Stomach smooth muscle (tissue), 2 donors: ENCODE data around the gene CANX.
"Not testable (repeated sequence)": the region's sequence is repeated elsewhere in the genome, so short reads cannot be mapped to it uniquely, and the experiment has no call there.

Source experiments
- H3K27ac ChIP-seq: one replicate; pipeline ENCODE4 v1.7.0; 2013; ENCODE audit warnings: mild to moderate bottlenecking, low read length, inconsistent platforms
- H3K27me3 ChIP-seq, 2 donors: one replicate each; pipeline ENCODE4 v1.7.0; 2013; ENCODE audit warnings: low read length in 2 of 2; ENCODE audit not compliant: insufficient read depth in 2 of 2, control insufficient read depth in 1 of 2
- H3K36me3 ChIP-seq, 2 donors: one replicate each; pipeline ENCODE4 v1.7.0; 2013; ENCODE audit warnings: low read length in 2 of 2; ENCODE audit not compliant: control insufficient read depth in 2 of 2, insufficient read depth in 2 of 2
- H3K4me1 ChIP-seq: one replicate; pipeline ENCODE4 v1.7.0; 2013; ENCODE audit warnings: low read length; ENCODE audit not compliant: control insufficient read depth, insufficient read depth
- H3K4me3 ChIP-seq, 2 donors: one replicate each; pipeline ENCODE4 v1.7.0; 2013; ENCODE audit warnings: low read length in 2 of 2
- H3K9ac ChIP-seq, 2 donors: one replicate each; pipeline ENCODE4 v1.7.0; 2013; ENCODE audit warnings: low read length in 2 of 2, mild to moderate bottlenecking in 1 of 2
- H3K9me3 ChIP-seq, 2 donors: one replicate each; pipeline ENCODE4 v1.7.0; 2013; ENCODE audit warnings: low read length in 2 of 2; ENCODE audit not compliant: control insufficient read depth in 2 of 2
- donor health status: healthy.
- donor health status: Pancreatic carcinoma.

Gene CANX

GRCh38 chr5:179679014-179679674 is 19.6 kb upstream of the CANX start:
- Histone ChIP-seq H3K36me3 (no peaks in the 10 kb centered on the region), H3K4me3 (peak overlapping the region; percentile 75 to 97), H3K27ac (peak overlapping the region; percentile 78), H3K9me3 (no peaks in the 10 kb centered on the region), H3K4me1 (peaks cover 11% of the 10 kb centered on the region), H3K9ac (peak overlapping the region; percentile 55 to 79), H3K27me3 (no peaks in the 10 kb centered on the region)

GRCh38 chr5:179680014-179680779 is 18.6 kb upstream of the CANX start:
- Histone ChIP-seq H3K9me3 (no peaks in the 10 kb centered on the region), H3K36me3 (no peaks in the 10 kb centered on the region), H3K27ac (no peak overlapping the region), H3K27me3 (no peaks in the 10 kb centered on the region), H3K9ac (no peak overlapping the region), H3K4me3 (no peak overlapping the region), H3K4me1 (peaks cover 11% of the 10 kb centered on the region)

GRCh38 chr5:179680780-179681401 is 17.9 kb upstream of the CANX start, which contains the start of gene CBY3:
CBY3 (minus strand) TSS chr5:179681034; CDS start chr5:179680918, 116 bp downstream.
- Histone ChIP-seq H3K36me3 (no peaks in the 10 kb centered on the region), H3K4me1 (peaks cover 11% of the 10 kb centered on the region), H3K4me3 (no peak within 1 kb of the TSS), H3K9me3 (no peaks in the 10 kb centered on the region), H3K27me3 (no peaks in the 10 kb centered on the region), H3K9ac (peak within 1 kb of the TSS in 1 of 2 donors; percentile 47), H3K27ac (no peak within 1 kb of the TSS)

- H3K27me3 ChIP-seq, H3K4me1 ChIP-seq, H3K4me3 ChIP-seq, H3K9ac ChIP-seq, H3K27ac ChIP-seq, H3K9me3 ChIP-seq, H3K36me3 ChIP-seq: not testable (repeated sequence)
These were observed 9.6 kb upstream of the CANX start for GRCh38 chr5:179689212-179689611.

- Histone ChIP-seq H3K9ac (no peak overlapping the region), H3K27ac (no peak overlapping the region), H3K4me1 (peaks cover 6% of the 10 kb centered on the region), H3K36me3 (no peaks in the 10 kb centered on the region), H3K4me3 (no peak overlapping the region), H3K27me3 (no peaks in the 10 kb centered on the region), H3K9me3 (no peaks in the 10 kb centered on the region)
These were observed 4.2 kb upstream of the CANX start for GRCh38 chr5:179694561-179694960.

GRCh38 chr5:179696603-179697002 is 2.2 kb upstream of the CANX start:
- no peak overlapping the region for H3K9ac ChIP-seq
- no peak overlapping the region for H3K4me3 ChIP-seq
- no peak overlapping the region for H3K27ac ChIP-seq

GRCh38 chr5:179697108-179697507 is 1.7 kb upstream of the CANX start:
- Histone ChIP-seq H3K4me1 (peaks cover 17% of the 10 kb centered on the region), H3K36me3 (no peaks in the 10 kb centered on the region), H3K9ac (no peak overlapping the region), H3K27ac (peak overlapping the region; percentile 94), H3K9me3 (no peaks in the 10 kb centered on the region), H3K4me3 (no peak overlapping the region), H3K27me3 (no peaks in the 10 kb centered on the region)

More at GRCh38 chr5:179696603-179697002, 2.2 kb upstream of the CANX start:
- Histone ChIP-seq H3K9me3 (no peaks in the 10 kb centered on the region), H3K36me3 (no peaks in the 10 kb centered on the region), H3K4me1 (peaks cover 17% of the 10 kb centered on the region), H3K27me3 (no peaks in the 10 kb centered on the region)

GRCh38 chr5:179697543-179697942 is 1.2 kb upstream of the CANX start:
- peak overlapping the region; percentile 73 to 88 for H3K4me3 ChIP-seq
- H3K27me3 ChIP-seq, H3K9me3 ChIP-seq: not testable (repeated sequence)

GRCh38 chr5:179697993-179698934 is 503 bp upstream of the CANX start:
- H3K9ac ChIP-seq = peak overlapping the region; percentile 88 to 90
- H3K4me1 ChIP-seq = peaks cover 17% of the 10 kb centered on the region
- H3K36me3 ChIP-seq = no peaks in the 10 kb centered on the region
- H3K27ac ChIP-seq = peak overlapping the region; percentile 94
- peak overlapping the region; percentile 73 to 88 for H3K4me3 ChIP-seq
- no peaks in the 10 kb centered on the region for H3K9me3 ChIP-seq
- H3K27me3 ChIP-seq = no peaks in the 10 kb centered on the region

More at GRCh38 chr5:179697543-179697942, 1.2 kb upstream of the CANX start:
- peak overlapping the region; percentile 94 for H3K27ac ChIP-seq
- peak overlapping the region; percentile 88 to 90 for H3K9ac ChIP-seq
- H3K36me3 ChIP-seq = not testable (repeated sequence)
- peaks cover 17% of the 10 kb centered on the region for H3K4me1 ChIP-seq

- H3K4me1 ChIP-seq = peaks cover 17% of the 10 kb centered on the region
- H3K27me3 ChIP-seq = no peaks in the 10 kb centered on the region
- H3K36me3 ChIP-seq = peaks cover 0 to 3% of the 10 kb centered on the region in 2 donors
- H3K9ac ChIP-seq = peak overlapping the region; percentile 97 to 99
- peak overlapping the region; percentile 88 to 98 for H3K4me3 ChIP-seq
- no peaks in the 10 kb centered on the region for H3K9me3 ChIP-seq
- peak overlapping the region; percentile 92 for H3K27ac ChIP-seq
These were observed 960 bp downstream of the CANX start for GRCh38 chr5:179699616-179700237.
